Measurements from ENCODE around the gene CHMP6.

DNA sequence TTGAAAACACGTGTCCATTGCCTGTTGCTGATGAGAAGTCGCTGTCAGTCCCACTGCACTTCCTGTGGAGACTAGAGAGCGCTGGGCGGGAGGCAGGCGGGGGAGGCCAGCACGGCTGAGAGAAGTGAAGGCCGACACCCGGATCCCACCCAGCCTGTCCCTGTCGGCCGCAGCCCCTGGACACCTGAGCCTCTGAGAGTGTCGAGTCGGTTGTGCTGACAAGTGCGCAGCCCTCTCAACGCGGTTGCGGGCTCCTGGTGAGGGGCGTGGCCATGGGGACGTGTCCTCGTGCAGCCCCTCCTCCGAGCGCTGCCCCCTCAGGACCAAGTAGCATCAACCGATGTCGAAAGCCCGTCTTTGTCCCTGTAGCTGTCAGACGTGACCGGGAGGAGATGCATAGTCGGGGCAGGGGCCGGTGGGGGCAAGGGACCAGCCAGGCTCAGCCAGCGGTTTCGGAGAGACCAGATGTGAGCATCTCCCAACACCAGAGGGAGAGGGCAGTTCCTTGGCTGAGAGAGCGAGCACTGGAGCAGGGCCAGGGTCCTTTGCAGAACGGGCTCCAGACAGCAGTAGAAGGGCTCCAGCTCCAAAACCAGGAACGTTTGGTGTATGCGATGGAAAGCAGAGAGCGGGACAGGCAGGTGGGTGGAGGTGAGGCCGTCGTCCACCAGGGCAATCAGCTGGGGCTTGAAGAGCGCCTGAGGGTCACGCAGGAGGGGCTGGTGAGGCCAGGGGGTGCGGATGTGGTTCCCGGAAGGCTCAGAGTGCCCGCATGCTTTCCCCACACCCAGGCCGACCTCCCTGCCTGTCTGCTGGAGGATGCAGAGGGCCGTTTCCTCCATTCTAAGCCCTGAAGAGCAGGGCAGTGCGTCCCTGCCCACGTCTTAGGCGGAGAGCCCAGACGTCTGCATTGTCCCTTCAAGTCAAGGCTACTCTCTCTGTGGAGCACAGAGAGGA is 43.3 kb upstream of the CHMP6 start:
- TF ChIP-seq, protein P1, sequence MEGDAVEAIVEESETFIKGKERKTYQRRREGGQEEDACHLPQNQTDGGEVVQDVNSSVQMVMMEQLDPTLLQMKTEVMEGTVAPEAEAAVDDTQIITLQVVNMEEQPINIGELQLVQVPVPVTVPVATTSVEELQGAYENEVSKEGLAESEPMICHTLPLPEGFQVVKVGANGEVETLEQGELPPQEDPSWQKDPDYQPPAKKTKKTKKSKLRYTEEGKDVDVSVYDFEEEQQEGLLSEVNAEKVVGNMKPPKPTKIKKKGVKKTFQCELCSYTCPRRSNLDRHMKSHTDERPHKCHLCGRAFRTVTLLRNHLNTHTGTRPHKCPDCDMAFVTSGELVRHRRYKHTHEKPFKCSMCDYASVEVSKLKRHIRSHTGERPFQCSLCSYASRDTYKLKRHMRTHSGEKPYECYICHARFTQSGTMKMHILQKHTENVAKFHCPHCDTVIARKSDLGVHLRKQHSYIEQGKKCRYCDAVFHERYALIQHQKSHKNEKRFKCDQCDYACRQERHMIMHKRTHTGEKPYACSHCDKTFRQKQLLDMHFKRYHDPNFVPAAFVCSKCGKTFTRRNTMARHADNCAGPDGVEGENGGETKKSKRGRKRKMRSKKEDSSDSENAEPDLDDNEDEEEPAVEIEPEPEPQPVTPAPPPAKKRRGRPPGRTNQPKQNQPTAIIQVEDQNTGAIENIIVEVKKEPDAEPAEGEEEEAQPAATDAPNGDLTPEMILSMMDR (IDR thresholded peaks at IDR 0.05): no peak
- no peak for TF ChIP-seq POLR2A (IDR thresholded peaks at IDR 0.05)
